GM12878 (cell line): ENCODE results near the gene C3. TPM values are rescaled to one million over a fixed set of nuclear protein-coding genes. Genes with fewer than 3 reads are reported as not detected.

Source experiments
- ATAC-seq: fragments of 200-7000 bp; cut with Tn5 transposase; 3 replicates; pipeline ENCODE4 v1.9.1; 2020; ENCODE audit warnings: mild to moderate bottlenecking, moderate library complexity
- BruUV-seq: library from RNA; stranded (reverse); fragments of 400-500 nt; replicated peaks from 2 replicates; lab custom pipeline; 2021; lab: Mats Ljungman, UMichigan
- CTCF ChIA-PET: fragments of 300-600 bp; sonication (Branson Sonifier 250); formaldehyde crosslinking; extraction: SDS; loops from one replicate; lab custom pipeline; 2021; ENCODE audit warnings: inconsistent platforms; lab: Yijun Ruan, JAX
- POLR2A ChIA-PET: fragments of 350-600 bp; formaldehyde crosslinking; extraction: SDS; loops from one replicate; lab custom pipeline; 2021; ENCODE audit warnings: inconsistent platforms; lab: Charles Lee
- RAD21 ChIA-PET: fragments of 300-600 bp; sonication (Branson Sonifier 250); formaldehyde crosslinking; loops from one replicate; lab custom pipeline; 2023; ENCODE audit warnings: antibody characterized with exemption; ENCODE audit not compliant: unreplicated experiment; lab: Charles Lee
- SMC1A ChIA-PET: fragments of 300-600 bp; sonication (Branson Sonifier 250); formaldehyde crosslinking; loops from one replicate; lab custom pipeline; 2023; ENCODE audit not compliant: unreplicated experiment, uncharacterized antibody; lab: Charles Lee
- DNase-seq: peaks from one replicate; pipeline ENCODE4 v3.0.0-alpha.2; 2011; ENCODE audit warnings: low read depth, low spot score
- FAIRE-seq: peaks from 3 replicates; lab custom pipeline; 2011; peaks lifted over from hg19 to GRCh38; lab: Jason Lieb, UNC
- H2AFZ ChIP-seq: 2 replicates; pipeline ENCODE4 v1.6.0; 2011; ENCODE audit warnings: low read depth, low read length, control low read depth; ENCODE audit not compliant: control insufficient read depth
- H3K27ac ChIP-seq: 2 replicates; pipeline ENCODE4 v1.5.1; 2011; ENCODE audit warnings: control low read depth; ENCODE audit not compliant: control insufficient read depth, insufficient read depth
- H3K27me3 ChIP-seq, 2 experiments: replicated peaks in 1 of 2; 2 replicates each; pipeline versions ENCODE4 v1.6.0 to v1.6.1; 2011; ENCODE audit warnings: low read length in 1 of 2; ENCODE audit not compliant: control insufficient read depth in 2 of 2, insufficient read depth in 2 of 2
- H3K36me3 ChIP-seq, 2 experiments: 2 replicates each; pipeline ENCODE4 v1.5.1; 2011; ENCODE audit warnings: low read length in 1 of 2; ENCODE audit not compliant: control insufficient read depth in 2 of 2, insufficient read depth in 2 of 2
- H3K4me1 ChIP-seq: 2 replicates; pipeline ENCODE4 v1.6.1; 2011; ENCODE audit warnings: mild to moderate bottlenecking, low read length, moderate library complexity, mixed read lengths; ENCODE audit not compliant: control insufficient read depth, insufficient read depth
- H3K4me2 ChIP-seq: 2 replicates; pipeline ENCODE4 v1.6.0; 2011; ENCODE audit warnings: control low read depth; ENCODE audit not compliant: control insufficient read depth, insufficient read depth
- H3K4me3 ChIP-seq: fragments of 200-600 bp; sonication (generic); 2 replicates; pipeline ENCODE4 v1.5.1; 2016
- H3K79me2 ChIP-seq: 2 replicates; pipeline ENCODE4 v1.6.0; 2011; ENCODE audit warnings: low read length; ENCODE audit not compliant: control insufficient read depth, insufficient read depth
- H3K9ac ChIP-seq: 2 replicates; pipeline ENCODE4 v1.8.0; 2011; ENCODE audit warnings: low read length, control low read depth, mixed read lengths; ENCODE audit not compliant: control insufficient read depth, insufficient read depth
- H3K9me3 ChIP-seq: replicated peaks from 3 replicates; pipeline ENCODE4 v1.5.1; 2011; ENCODE audit warnings: mild to moderate bottlenecking, low read length; ENCODE audit not compliant: control insufficient read depth, insufficient read depth
- H4K20me1 ChIP-seq: 2 replicates; pipeline ENCODE4 v1.6.0; 2011; ENCODE audit not compliant: control insufficient read depth, insufficient read depth
- BCL11A ChIP-seq: IDR thresholded peaks from 2 replicates; pipeline ENCODE4 v1.6.1; 2011; ENCODE audit warnings: low read depth, low read length
- CBFB ChIP-seq: IDR thresholded peaks from 2 replicates; pipeline ENCODE4 v1.6.1; 2016; ENCODE audit warnings: antibody characterized with exemption, low read depth
- DPF2 ChIP-seq: fragments of 450-650 bp; IDR thresholded peaks from 2 replicates; pipeline ENCODE4 v1.6.1; 2017; ENCODE audit warnings: mild to moderate bottlenecking
- EGR1 ChIP-seq, 2 experiments: IDR thresholded peaks; 1 replicate in 1 of 2; 2 replicates in 1 of 2; pipeline ENCODE4 v1.6.1; 2011 to 2012; ENCODE audit warnings: low read depth in 2 of 2, low read length in 2 of 2, borderline replicate concordance in 1 of 2, mild to moderate bottlenecking in 1 of 2, moderate library complexity in 1 of 2
- FOS ChIP-seq: IDR thresholded peaks from 3 replicates; pipeline ENCODE4 v1.6.1; 2011; ENCODE audit warnings: borderline replicate concordance; ENCODE audit not compliant: insufficient read length; ENCODE audit errors: extremely low read depth
- IRF4 ChIP-seq: IDR thresholded peaks from 2 replicates; pipeline ENCODE4 v1.6.1; 2011; ENCODE audit warnings: low read depth, low read length
- NBN ChIP-seq: fragments of 450-650 bp; IDR thresholded peaks from 2 replicates; pipeline ENCODE4 v1.6.1; 2016
- NFIC ChIP-seq: IDR thresholded peaks from 2 replicates; pipeline ENCODE4 v1.6.1; 2012; ENCODE audit warnings: low read depth, mild to moderate bottlenecking, inconsistent platforms, low read length, moderate library complexity
- NRF1 ChIP-seq: conservative IDR thresholded peaks from 2 replicates; pipeline ENCODE4 v1.6.1; 2011; ENCODE audit warnings: mild to moderate bottlenecking, low read depth, low read length, improper control_type of control experiment
- ZNF24 ChIP-seq: fragments of 450-650 bp; IDR thresholded peaks from 2 replicates; pipeline ENCODE4 v1.6.1; 2017; ENCODE audit warnings: antibody characterized with exemption, mild to moderate bottlenecking
- WGBS: methylation state at CpG from one replicate; pipeline ENCODE4 v1.1.6; 2016; ENCODE audit warnings: low lambda C conversion rate; ENCODE audit not compliant: insufficient replicate concordance, insufficient coverage; ENCODE audit errors: missing lambda C conversion rate; 5-methylcytosine and 5-hydroxymethylcytosine counted together
- in situ Hi-C: fragments of 300-500 bp; cut with MboI; formaldehyde crosslinking; loops from 9 replicates; pipeline ENCODE4 v1.14.3; 2018; ENCODE audit warnings: mixed read lengths
- intact Hi-C: fragments of 100-400 bp; cut with micrococcal nuclease; formaldehyde crosslinking; loops from one replicate; pipeline ENCODE4 v1.14.2; 2022; ENCODE audit not compliant: unreplicated experiment
- polyA plus RNA-seq, 11 experiments: library from polyadenylated mRNA; depleted of rRNA in 4 of 11; unstranded in 6 of 11; stranded (reverse) in 5 of 11; fragments of >200 nt; fragmentation: Nextera tagmentation in 4 of 11; fragmentation: Illumina TruSeq in 1 of 11; extraction: Ambion mirVana in 4 of 11; extraction: Trizol in 1 of 11; gene quantifications; 1 replicate in 1 of 11; 2 replicates in 10 of 11; pipeline versions ENCODE4 v1.2.1 to v1.2.3, GENCODE V29; 2011 to 2016; ENCODE audit warnings: inconsistent platforms in 2 of 11, missing spikeins in 2 of 11, low read depth in 1 of 11
- total RNA-seq, 4 experiments: library from RNA; depleted of rRNA in 3 of 4; stranded (reverse); fragments of >200 nt in 3 of 4; fragmentation: Illumina TruSeq in 1 of 4; extraction: Trizol in 1 of 4; gene quantifications; 2 replicates each; pipeline versions ENCODE4 v1.2.1 to v1.2.3, GENCODE V29; 2013 to 2021
- TF ChIP-seq, protein P1 (sequence below): fragments of 450-650 bp; IDR thresholded peaks from 2 replicates; pipeline ENCODE4 v1.6.1; 2017; ENCODE audit warnings: mild to moderate bottlenecking, moderate library complexity
- TF ChIP-seq, protein P2 (sequence below): fragments of 450-650 bp; IDR thresholded peaks from 2 replicates; pipeline ENCODE4 v1.6.1; 2016; ENCODE audit warnings: mild to moderate bottlenecking
- TF ChIP-seq, protein P3 (sequence below): fragments of 450-650 bp; conservative IDR thresholded peaks from 2 replicates; pipeline ENCODE4 v1.6.1; 2017; ENCODE audit warnings: mild to moderate bottlenecking, moderate library complexity

The C3 gene
- total and polyA plus RNA-seq, 10 of the 15 experiments (the other 5 are each of a cell fraction or from before 2014, with no cell fraction given): 0.20 to 6.7 (median 0.72) TPM

DNA sequence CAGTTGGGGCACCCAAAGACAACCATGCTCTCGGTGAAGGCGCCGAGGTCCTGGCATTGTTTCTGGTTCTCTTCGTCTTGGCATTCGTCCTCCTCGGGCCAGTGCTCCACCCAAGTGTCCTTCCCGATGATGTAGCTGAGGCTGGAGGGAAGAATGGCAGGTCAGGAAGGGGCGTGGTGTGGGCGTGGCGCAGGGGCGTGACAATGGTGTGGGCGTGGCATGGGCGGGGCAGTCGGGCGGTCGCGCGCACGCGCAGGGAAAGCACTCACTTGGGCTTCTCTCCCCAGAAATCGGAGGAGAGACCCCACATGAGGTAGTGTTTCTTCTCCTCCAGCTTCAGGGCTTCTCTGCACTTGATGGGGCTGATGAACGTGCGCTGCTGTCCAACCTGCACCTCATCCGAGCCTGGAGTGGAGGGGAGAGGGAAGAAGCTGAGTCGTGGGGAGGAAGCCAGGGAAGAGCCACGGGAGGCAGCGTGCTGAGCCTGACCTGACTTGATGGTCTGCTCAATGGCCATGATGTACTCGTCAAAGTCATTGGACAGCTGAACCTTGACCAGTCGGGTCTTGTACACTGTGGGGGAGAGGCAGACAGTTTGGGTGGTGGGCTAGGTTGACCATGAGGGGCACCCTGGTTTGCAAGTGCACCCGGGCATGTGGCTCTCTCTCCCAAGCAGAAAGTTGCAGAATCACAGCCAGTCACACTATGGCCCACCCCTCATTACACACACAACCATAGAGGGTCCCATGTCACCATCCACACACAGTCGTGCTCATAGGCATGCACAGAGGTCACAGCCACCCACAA, 42.4 kb downstream of the C3 start (continued):
- TF ChIP-seq, protein P1, sequence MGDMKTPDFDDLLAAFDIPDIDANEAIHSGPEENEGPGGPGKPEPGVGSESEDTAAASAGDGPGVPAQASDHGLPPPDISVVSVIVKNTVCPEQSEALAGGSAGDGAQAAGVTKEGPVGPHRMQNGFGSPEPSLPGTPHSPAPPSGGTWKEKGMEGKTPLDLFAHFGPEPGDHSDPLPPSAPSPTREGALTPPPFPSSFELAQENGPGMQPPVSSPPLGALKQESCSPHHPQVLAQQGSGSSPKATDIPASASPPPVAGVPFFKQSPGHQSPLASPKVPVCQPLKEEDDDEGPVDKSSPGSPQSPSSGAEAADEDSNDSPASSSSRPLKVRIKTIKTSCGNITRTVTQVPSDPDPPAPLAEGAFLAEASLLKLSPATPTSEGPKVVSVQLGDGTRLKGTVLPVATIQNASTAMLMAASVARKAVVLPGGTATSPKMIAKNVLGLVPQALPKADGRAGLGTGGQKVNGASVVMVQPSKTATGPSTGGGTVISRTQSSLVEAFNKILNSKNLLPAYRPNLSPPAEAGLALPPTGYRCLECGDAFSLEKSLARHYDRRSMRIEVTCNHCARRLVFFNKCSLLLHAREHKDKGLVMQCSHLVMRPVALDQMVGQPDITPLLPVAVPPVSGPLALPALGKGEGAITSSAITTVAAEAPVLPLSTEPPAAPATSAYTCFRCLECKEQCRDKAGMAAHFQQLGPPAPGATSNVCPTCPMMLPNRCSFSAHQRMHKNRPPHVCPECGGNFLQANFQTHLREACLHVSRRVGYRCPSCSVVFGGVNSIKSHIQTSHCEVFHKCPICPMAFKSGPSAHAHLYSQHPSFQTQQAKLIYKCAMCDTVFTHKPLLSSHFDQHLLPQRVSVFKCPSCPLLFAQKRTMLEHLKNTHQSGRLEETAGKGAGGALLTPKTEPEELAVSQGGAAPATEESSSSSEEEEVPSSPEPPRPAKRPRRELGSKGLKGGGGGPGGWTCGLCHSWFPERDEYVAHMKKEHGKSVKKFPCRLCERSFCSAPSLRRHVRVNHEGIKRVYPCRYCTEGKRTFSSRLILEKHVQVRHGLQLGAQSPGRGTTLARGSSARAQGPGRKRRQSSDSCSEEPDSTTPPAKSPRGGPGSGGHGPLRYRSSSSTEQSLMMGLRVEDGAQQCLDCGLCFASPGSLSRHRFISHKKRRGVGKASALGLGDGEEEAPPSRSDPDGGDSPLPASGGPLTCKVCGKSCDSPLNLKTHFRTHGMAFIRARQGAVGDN: no peak
- no peak for TF ChIP-seq BCL11A

DNA sequence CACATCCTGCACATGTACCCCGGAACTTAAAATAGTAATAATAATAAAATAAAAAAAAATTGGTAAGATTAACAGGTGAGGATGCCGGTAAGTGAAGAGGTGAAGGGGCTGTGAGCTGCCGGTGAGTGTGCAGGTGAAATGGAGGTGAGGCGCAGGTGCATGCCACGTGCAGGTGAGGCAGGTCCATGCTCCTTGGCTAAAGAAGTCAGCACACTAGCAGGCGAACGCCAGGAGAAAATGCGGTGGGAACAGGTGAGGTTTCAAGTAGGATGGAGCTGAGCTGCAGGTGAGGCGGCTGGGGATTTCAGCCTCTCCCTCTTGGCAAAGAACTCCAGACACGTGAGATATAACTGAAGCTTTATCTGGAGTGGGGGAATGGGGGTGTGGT, 43.0 kb downstream of the C3 start:
- H3K4me3 ChIP-seq: no peak overlapping the region
- no peaks in the 10 kb centered on the region for H4K20me1 ChIP-seq
- BruUV-seq: no TSS peak
- SMC1A ChIA-PET: interaction anchor here (0.7 to 1.4 kb wide), 2 partner anchors 9 to 43 kb away, joined by 3 read pairs; no protein-coding TSS in a partner anchor
- H2AFZ ChIP-seq: no peak overlapping the region
- no peaks in the 10 kb centered on the region for H3K9me3 ChIP-seq
- no peak for TF ChIP-seq CBFB
- TF ChIP-seq IRF4: no peak
- TF ChIP-seq FOS: no peak
- TF ChIP-seq EGR1 (IDR thresholded peaks at IDR 0.05; ENCODE audit: borderline replicate concordance in 1 of 2, low read depth in 2 of 2, low read length in 2 of 2): no peak
- TF ChIP-seq NBN: no peak
- no peak for TF ChIP-seq DPF2
- TF ChIP-seq NFIC: no peak
- TF ChIP-seq, protein P2, sequence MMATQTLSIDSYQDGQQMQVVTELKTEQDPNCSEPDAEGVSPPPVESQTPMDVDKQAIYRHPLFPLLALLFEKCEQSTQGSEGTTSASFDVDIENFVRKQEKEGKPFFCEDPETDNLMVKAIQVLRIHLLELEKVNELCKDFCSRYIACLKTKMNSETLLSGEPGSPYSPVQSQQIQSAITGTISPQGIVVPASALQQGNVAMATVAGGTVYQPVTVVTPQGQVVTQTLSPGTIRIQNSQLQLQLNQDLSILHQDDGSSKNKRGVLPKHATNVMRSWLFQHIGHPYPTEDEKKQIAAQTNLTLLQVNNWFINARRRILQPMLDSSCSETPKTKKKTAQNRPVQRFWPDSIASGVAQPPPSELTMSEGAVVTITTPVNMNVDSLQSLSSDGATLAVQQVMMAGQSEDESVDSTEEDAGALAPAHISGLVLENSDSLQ: no peak
- TF ChIP-seq ZNF24: no peak
- TF ChIP-seq, protein P3, sequence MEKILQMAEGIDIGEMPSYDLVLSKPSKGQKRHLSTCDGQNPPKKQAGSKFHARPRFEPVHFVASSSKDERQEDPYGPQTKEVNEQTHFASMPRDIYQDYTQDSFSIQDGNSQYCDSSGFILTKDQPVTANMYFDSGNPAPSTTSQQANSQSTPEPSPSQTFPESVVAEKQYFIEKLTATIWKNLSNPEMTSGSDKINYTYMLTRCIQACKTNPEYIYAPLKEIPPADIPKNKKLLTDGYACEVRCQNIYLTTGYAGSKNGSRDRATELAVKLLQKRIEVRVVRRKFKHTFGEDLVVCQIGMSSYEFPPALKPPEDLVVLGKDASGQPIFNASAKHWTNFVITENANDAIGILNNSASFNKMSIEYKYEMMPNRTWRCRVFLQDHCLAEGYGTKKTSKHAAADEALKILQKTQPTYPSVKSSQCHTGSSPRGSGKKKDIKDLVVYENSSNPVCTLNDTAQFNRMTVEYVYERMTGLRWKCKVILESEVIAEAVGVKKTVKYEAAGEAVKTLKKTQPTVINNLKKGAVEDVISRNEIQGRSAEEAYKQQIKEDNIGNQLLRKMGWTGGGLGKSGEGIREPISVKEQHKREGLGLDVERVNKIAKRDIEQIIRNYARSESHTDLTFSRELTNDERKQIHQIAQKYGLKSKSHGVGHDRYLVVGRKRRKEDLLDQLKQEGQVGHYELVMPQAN: no peak
- TF ChIP-seq NRF1: no peak
- intact Hi-C loops: no loop called here
- POLR2A ChIA-PET: interaction anchor here (0.6 kb wide), 1 partner anchor 729 kb away, joined by 4 read pairs; no protein-coding TSS in a partner anchor
- no peak for DNase-seq
- 0 out of 2 replicates have a peak overlapping the region, but pooled peaks have one; percentile 9 for H3K4me2 ChIP-seq
- CTCF ChIA-PET: interaction anchor here (0.6 kb wide), 1 partner anchor 43 kb away, joined by 3 read pairs; no protein-coding TSS in a partner anchor
- peaks cover 20% of the 10 kb centered on the region for H3K4me1 ChIP-seq
- ATAC-seq: no peak
- no peak overlapping the region for H3K27ac ChIP-seq
- no peak for FAIRE-seq
- H3K27me3 ChIP-seq: no peaks in the 10 kb centered on the region
- 33% methylated on average over 10 of the region's 10 CpGs for WGBS
- in situ Hi-C loops: no loop called here
- no peak overlapping the region for H3K9ac ChIP-seq
- H3K79me2 ChIP-seq: no peaks in the 10 kb centered on the region
- H3K36me3 ChIP-seq: no peaks in the 10 kb centered on the region; a peak in 1 of 4 replicates
- RAD21 ChIA-PET: interaction anchor here (0.9 kb wide), 1 partner anchor 16 kb away, joined by 3 read pairs; no protein-coding TSS in a partner anchor
